ENCODE measurements around the gene RGS10. TPM values are rescaled to one million over a fixed set of nuclear protein-coding genes. Genes with fewer than 3 reads are reported as not detected.

RGS10 gene
- total and polyA plus RNA-seq, 9 of the 15 experiments (the other 6 are each of a cell fraction or from before 2014, with no cell fraction given) = 31.9 to 123 (median 62.1) TPM

GRCh38 chr10:119542357-119542987 is at the start of gene RGS10 (continued):
- TF ChIP-seq KDM4B (IDR thresholded peaks at IDR 0.05; ENCODE audit: borderline replicate concordance in 2 of 2, low read depth in 1 of 2) (no peak), MNT (conservative IDR thresholded peaks at IDR 0.05) (peak; percentile 30 to 67; a peak in 2 of 4 replicates), MTA2 (IDR thresholded peaks at IDR 0.05; ENCODE audit: low read depth) (no peak), DEAF1 (CRISPR knock-in tag; IDR thresholded peaks at IDR 0.05) (no peak), XRCC3 (IDR thresholded peaks at IDR 0.05) (no peak), NFXL1 (CRISPR knock-in tag; IDR thresholded peaks at IDR 0.05) (no peak), HNRNPUL1 (IDR thresholded peaks at IDR 0.05; ENCODE audit: low read length) (no peak), ZBTB34 (CRISPR knock-in tag; IDR thresholded peaks at IDR 0.05) (no peak), SNAPC5 (CRISPR knock-in tag; IDR thresholded peaks at IDR 0.05) (no peak), MGA (IDR thresholded peaks at IDR 0.05) (no peak), U2AF2 (optimal IDR thresholded peaks at IDR 0.05; ENCODE audit: low read depth, low read length) (no peak)
